Germinal center (tissue), 1 donor: ENCODE results near the gene KATNIP.

Experiments used
- DNase-seq: peaks from one replicate; pipeline ENCODE4 v3.0.0; 2012; ENCODE audit warnings: mixed read lengths, low spot score

Gene KATNIP

GRCh38 chr16:27585200-27585599, 35.3 kb downstream of the KATNIP start:
- DNase-seq: no peak

GRCh38 chr16:27586711-27587110, 36.8 kb downstream of the KATNIP start:
- DNase-seq: no peak

GRCh38 chr16:27588057-27588456, 38.1 kb downstream of the KATNIP start:
- DNase-seq: no peak

GRCh38 chr16:27591837-27592236, 41.9 kb downstream of the KATNIP start:
- DNase-seq: no peak

- no peak for DNase-seq
Measured at GRCh38 chr16:27595475-27595874, 45.5 kb downstream of the KATNIP start.

- DNase-seq: no peak
Measured at GRCh38 chr16:27595993-27596392, 46.0 kb downstream of the KATNIP start.

- no peak for DNase-seq
Measured at GRCh38 chr16:27596411-27596810, 46.5 kb downstream of the KATNIP start.

- no peak for DNase-seq
Measured at GRCh38 chr16:27597361-27597760, 47.4 kb downstream of the KATNIP start.

GRCh38 chr16:27598220-27598619, 48.3 kb downstream of the KATNIP start:
- DNase-seq: no peak

- DNase-seq: no peak
Measured at GRCh38 chr16:27598931-27599565, 49.1 kb downstream of the KATNIP start.

- no peak for DNase-seq
Measured at GRCh38 chr16:27599606-27600005, 49.7 kb downstream of the KATNIP start.
